Ovary (tissue), 9 donors: ENCODE measurements around the gene NDST1. TPM values are rescaled to one million over a fixed set of nuclear protein-coding genes. Genes with fewer than 3 reads are reported as not detected.

ENCODE experiments used
- DNase-seq, 5 donors: peaks; one replicate each; pipeline ENCODE4 v3.0.0-alpha.2; 2019 to 2020
- H3K27ac ChIP-seq, 2 donors: fragments of 200-600 bp; one replicate each; pipeline versions ENCODE4 v1.5.1 to v1.8.0; 2019 to 2022
- H3K27me3 ChIP-seq: fragments of 200-600 bp; one replicate; pipeline ENCODE4 v1.8.0; 2022
- H3K36me3 ChIP-seq: fragments of 200-600 bp; sonication (generic); one replicate; pipeline ENCODE4 v1.5.1; 2019
- H3K4me1 ChIP-seq: one replicate; pipeline ENCODE4 v1.8.1; 2013; ENCODE audit warnings: mild to moderate bottlenecking, moderate library complexity; ENCODE audit not compliant: insufficient read depth
- H3K4me3 ChIP-seq: fragments of 200-600 bp; sonication (generic); one replicate; pipeline ENCODE4 v1.5.1; 2017
- H3K9me3 ChIP-seq, 2 donors: fragments of 200-600 bp in 1 of 2; sonication (generic) in 1 of 2; one replicate each; pipeline versions ENCODE4 v1.5.1 to v1.8.1; 2013 to 2019; ENCODE audit warnings: mild to moderate bottlenecking in 1 of 2, moderate library complexity in 1 of 2
- EP300 ChIP-seq: sonication (generic); formaldehyde crosslinking; IDR thresholded peaks from one replicate; pipeline ENCODE4 v1.6.1; 2017; ENCODE audit warnings: antibody characterized with exemption
- POLR2A ChIP-seq: fragments of 450-650 bp; IDR thresholded peaks from one replicate; pipeline ENCODE4 v1.6.1; 2017; ENCODE audit warnings: antibody characterized with exemption, mild to moderate bottlenecking, moderate library complexity
- WGBS, 3 donors: extraction: QIAGEN DNeasy Blood & Tissue Kit in 1 of 3; methylation state at CpG; one replicate each; pipeline versions ENCODE4 v1.1.5 to v1.1.7; 2013 to 2017; 5-methylcytosine and 5-hydroxymethylcytosine counted together
- intact Hi-C, 4 donors: fragments of 100-400 bp; cut with DNase I; formaldehyde crosslinking; loops; one replicate each; pipeline versions ENCODE4 v1.11.0 to v1.15.1; 2022 to 2023
- polyA plus RNA-seq, 2 donors: library from polyadenylated mRNA; stranded (reverse); fragments of 200-250 nt in 1 of 2; fragments of 350-450 nt in 1 of 2; fragmentation: Illumina TruSeq in 1 of 2; extraction: RNeasy Lipid Tissue Mini Kit (QIAGEN cat#74804) in 1 of 2; gene quantifications; one replicate each; pipeline ENCODE4 v1.2.3, GENCODE V29; 2013 to 2014
- total RNA-seq, 7 donors: library from RNA; depleted of rRNA in 2 of 7; stranded (reverse); fragments of >200 nt in 2 of 7; fragmentation: NEBNext Ultra II Directional in 3 of 7; extraction: Animal tissue kit (Norgen Biotek cat#: 25700) in 3 of 7; gene quantifications; one replicate each; pipeline versions ENCODE4 v1.1.0 to v1.2.4, GENCODE V29; 2016 to 2023
- TF ChIP-seq, protein P1 (sequence below), 3 donors: fragments of 450-650 bp in 2 of 3; fragments of 200-600 bp in 1 of 3; IDR thresholded peaks; one replicate each; pipeline versions ENCODE4 v1.5.1 to v1.8.0; 2016 to 2022; ENCODE audit warnings: antibody characterized with exemption in 3 of 3, mild to moderate bottlenecking in 1 of 3
- donor health status: DM: no; HTN: no; CAD: no; lungs with moderate emphysema.
- donor health status: DM: no; HTN: no; CAD: no.
- donor health status: Bipolar disorder and iron deficiency.
- donor health status: DM: yes; HTN: yes; CAD: no.
- donor health status: DM: no; HTN: no; CAD: no.
- donor health status: DM: yes; HTN: yes; CAD: no.

NDST1 gene
- total and polyA plus RNA-seq, 9 donors = 31.0 to 139 (median 90.3) TPM

DNA sequence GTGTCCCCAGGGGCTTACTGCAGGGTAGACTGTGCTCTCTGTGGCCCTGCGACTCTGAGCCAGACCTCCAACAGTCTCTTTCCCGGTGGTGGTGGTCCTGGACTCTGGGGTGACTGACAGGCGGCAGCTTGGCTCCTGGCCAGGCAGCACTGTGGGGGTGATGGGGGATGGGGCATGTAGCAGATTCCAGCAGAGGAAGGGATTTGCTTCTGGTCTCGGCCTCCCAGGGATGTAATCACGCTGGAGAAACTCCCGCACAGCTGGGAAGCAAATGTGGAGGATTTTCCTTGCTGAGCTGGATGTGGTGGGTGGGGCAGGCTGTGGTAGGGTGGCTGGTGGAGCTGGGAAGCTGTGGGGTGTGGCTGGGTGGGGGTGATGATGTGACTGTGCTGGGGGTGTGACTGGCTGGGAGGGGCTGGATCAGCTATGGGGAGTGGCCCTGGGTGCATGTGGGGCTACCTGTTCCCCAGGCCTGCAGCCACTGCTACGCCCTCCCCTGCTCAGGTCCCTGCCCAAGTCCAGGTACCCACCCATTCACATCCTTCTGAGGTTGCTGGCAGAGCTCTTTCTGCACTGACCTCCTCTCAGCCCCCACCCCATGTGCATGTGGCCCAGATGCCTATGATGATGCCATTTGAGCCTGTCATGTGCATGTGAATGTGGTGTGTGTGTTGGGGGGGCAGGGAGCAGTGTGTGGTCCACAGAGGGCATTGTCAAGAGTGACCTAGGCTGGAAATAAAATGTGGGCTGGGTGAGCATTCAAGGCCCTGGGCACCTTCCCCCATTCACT is 3.8 kb downstream of the NDST1 start:
- WGBS, 3 donors = 23 to 35% (median 23%) methylated on average over 7 of the region's 7 CpGs
- Histone ChIP-seq H3K4me3 (no peak overlapping the region), H3K27ac (peak overlapping the region; percentile 23 to 50), H3K9me3 (no peaks in the 10 kb centered on the region), H3K27me3 (no peaks in the 10 kb centered on the region), H3K4me1 (peaks cover 53% of the 10 kb centered on the region), H3K36me3 (no peaks in the 10 kb centered on the region)
- TF ChIP-seq, protein P1, sequence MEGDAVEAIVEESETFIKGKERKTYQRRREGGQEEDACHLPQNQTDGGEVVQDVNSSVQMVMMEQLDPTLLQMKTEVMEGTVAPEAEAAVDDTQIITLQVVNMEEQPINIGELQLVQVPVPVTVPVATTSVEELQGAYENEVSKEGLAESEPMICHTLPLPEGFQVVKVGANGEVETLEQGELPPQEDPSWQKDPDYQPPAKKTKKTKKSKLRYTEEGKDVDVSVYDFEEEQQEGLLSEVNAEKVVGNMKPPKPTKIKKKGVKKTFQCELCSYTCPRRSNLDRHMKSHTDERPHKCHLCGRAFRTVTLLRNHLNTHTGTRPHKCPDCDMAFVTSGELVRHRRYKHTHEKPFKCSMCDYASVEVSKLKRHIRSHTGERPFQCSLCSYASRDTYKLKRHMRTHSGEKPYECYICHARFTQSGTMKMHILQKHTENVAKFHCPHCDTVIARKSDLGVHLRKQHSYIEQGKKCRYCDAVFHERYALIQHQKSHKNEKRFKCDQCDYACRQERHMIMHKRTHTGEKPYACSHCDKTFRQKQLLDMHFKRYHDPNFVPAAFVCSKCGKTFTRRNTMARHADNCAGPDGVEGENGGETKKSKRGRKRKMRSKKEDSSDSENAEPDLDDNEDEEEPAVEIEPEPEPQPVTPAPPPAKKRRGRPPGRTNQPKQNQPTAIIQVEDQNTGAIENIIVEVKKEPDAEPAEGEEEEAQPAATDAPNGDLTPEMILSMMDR (IDR thresholded peaks at IDR 0.05) = no peak
- TF ChIP-seq EP300 = no peak
- intact Hi-C loops = no loop called here
- peak in 4 of 5 donors; percentile 56 to 61 (median 60) for DNase-seq

DNA sequence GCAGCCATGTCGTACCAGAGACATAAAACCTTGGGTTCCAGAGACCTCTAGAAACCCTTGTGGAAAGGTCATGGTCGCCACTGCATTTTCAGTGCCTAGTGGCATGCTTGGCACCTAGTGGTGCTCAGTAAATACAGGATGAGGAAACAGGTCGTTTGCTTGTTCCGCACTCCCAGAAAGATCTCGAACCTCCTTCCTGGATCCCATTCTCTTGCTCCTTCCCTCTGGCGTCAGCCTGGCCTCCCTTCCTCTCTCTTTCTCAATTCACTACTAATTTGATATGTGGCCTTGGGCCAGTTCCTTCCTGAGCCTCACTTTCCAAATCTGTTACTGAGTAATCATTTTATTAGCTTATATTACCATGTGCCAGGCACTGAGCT is 4.4 kb downstream of the NDST1 start:
- no peaks in the 10 kb centered on the region for H3K36me3 ChIP-seq
- no peaks in the 10 kb centered on the region for H3K9me3 ChIP-seq
- intact Hi-C loops = no loop called here
- peak in 1 of 5 donors; percentile 54 for DNase-seq
- H3K4me1 ChIP-seq = peaks cover 51% of the 10 kb centered on the region
- H3K27me3 ChIP-seq = no peaks in the 10 kb centered on the region
- no peak for TF ChIP-seq POLR2A
- TF ChIP-seq EP300 = no peak
- TF ChIP-seq, protein P1 (IDR thresholded peaks at IDR 0.05) = no peak
- 62 to 80% (median 72%) methylated on average over 6 of the region's 6 CpGs for WGBS, 3 donors
- peak overlapping the region; percentile 23 to 24 for H3K27ac ChIP-seq
- H3K4me3 ChIP-seq = no peak overlapping the region

DNA sequence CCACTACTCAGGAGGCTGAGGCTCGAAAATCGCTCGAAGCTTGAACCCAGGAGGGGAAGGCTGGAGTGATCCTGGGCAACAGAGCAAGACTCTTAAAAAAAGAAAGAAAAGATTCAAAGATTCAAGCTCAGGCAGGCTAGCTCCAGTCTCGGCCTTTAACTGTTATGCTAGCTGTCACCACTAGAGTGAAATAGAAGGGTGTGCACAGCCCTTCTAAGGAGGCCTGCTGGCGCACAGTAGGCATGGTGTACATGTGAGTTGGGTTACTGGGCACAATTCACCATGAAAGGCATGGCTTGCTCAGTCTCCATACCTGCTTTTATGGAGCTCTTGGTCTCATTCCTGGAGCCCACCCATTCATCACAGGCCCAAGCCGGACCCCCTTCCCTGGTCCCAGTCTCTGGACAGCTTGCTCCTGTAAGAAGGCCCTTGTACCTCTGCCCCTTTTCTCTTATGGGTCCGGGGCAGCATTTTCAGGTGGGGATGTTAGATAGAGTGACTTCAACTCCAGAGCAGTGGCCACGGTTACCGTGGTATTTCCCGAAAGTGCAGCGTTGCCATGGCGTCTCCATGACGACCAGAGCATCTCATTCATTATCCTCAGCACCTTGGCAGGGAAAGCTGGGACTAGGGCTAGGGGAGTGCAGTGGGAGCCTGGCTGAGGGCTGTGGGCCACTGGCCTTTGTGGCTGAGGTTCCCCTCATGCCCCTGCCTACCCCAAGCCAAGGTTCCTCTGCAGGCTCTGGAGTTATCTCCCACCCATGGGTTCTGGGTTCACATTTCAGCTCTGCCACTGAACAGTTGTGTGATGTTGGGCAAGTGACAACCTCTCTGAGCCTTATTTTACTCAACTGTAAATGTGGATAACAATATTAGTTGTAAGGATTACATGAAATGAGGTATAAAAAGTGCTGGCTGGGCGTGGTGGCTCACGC is 5.7 kb downstream of the NDST1 start:
- Histone ChIP-seq H3K27ac (peak overlapping the region in 1 of 2 donors; percentile 19), H3K4me3 (no peak overlapping the region), H3K36me3 (no peaks in the 10 kb centered on the region), H3K4me1 (peaks cover 45% of the 10 kb centered on the region), H3K27me3 (no peaks in the 10 kb centered on the region), H3K9me3 (no peaks in the 10 kb centered on the region)
- TF ChIP-seq EP300 = no peak
- no peak for TF ChIP-seq POLR2A
- TF ChIP-seq, protein P1 (IDR thresholded peaks at IDR 0.05) = no peak
- DNase-seq = peak in 1 of 5 donors; percentile 52
- 91 to 93% (median 91%) methylated on average over 15 of the region's 15 CpGs for WGBS, 3 donors
- intact Hi-C loops = no loop called here

DNA sequence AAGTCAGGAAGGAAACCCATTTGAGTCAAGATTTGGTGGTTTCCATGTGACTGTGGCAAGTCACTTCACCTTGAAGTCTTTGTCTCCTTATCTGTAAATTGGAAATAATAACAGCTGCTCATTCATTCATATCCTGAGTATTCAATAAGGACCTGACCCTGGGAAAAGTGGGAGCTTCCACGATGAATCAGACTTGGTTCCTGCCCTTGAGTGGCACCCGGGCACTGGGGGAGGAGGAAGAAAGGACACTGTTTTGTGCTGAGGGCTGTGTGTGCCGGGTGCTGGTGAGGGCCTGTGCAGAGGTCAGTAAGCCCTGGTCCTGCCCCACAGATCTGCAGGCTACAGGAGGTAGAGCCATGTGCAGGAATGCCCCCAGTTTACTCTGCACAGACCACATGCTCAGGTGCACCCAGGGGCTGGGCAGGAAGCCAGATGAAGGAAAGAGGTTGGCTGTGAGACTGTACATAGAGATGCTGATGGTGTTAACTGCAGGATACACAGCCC is 6.8 kb downstream of the NDST1 start:
- Histone ChIP-seq H3K27me3 (no peaks in the 10 kb centered on the region), H3K4me3 (no peak overlapping the region), H3K9me3 (no peaks in the 10 kb centered on the region), H3K36me3 (no peaks in the 10 kb centered on the region), H3K27ac (peak overlapping the region in 1 of 2 donors; percentile 62), H3K4me1 (peaks cover 40% of the 10 kb centered on the region)
- DNase-seq = no peak
- 20 to 30% (median 27%) methylated on average over 3 of the region's 3 CpGs for WGBS, 3 donors
- intact Hi-C loops = no loop called here
- TF ChIP-seq, protein P1 (IDR thresholded peaks at IDR 0.05) = no peak
- TF ChIP-seq POLR2A = no peak
- no peak for TF ChIP-seq EP300
